ENCODE data around the gene IRX5. TPM values are rescaled to one million over a fixed set of nuclear protein-coding genes. Genes with fewer than 3 reads are reported as not detected.

Gene IRX5
- polyA plus RNA-seq, 1 experiment = 2.2 TPM

- POLR2A ChIA-PET = no interaction called here
- TF ChIP-seq CTCF (IDR thresholded peaks at IDR 0.05; ENCODE audit: insufficient read depth, low read depth, low read length) = no peak
- CTCF ChIA-PET = no interaction called here
- Histone ChIP-seq H3K4me3 (ENCODE audit: low read depth, low read length) (no peak overlapping the region), H3K27me3 (ENCODE audit: control insufficient read depth, insufficient read depth, low read length) (no peaks in the 10 kb centered on the region), H3K36me3 (ENCODE audit: control insufficient read depth, insufficient read depth, low read length) (peaks cover 3% of the 10 kb centered on the region; the same call in 1 of the 2 replicates)
- DNase-seq (ENCODE audit: low read depth) = no peak
Observed at GRCh38 chr16:54939029-54939346, 8.3 kb downstream of the IRX5 start.

- no peak for DNase-seq (ENCODE audit: low read depth)
- Histone ChIP-seq H3K36me3 (ENCODE audit: control insufficient read depth, insufficient read depth, low read length) (no peaks in the 10 kb centered on the region), H3K27me3 (ENCODE audit: control insufficient read depth, insufficient read depth, low read length) (no peaks in the 10 kb centered on the region), H3K4me3 (ENCODE audit: low read depth, low read length) (no peak overlapping the region)
- no peak for TF ChIP-seq CTCF (IDR thresholded peaks at IDR 0.05; ENCODE audit: insufficient read depth, low read depth, low read length)
- POLR2A ChIA-PET = no interaction called here
- CTCF ChIA-PET = interaction anchor here (1.1 kb wide), 1 partner anchor 18 kb away, joined by 4 read pairs; no protein-coding TSS in a partner anchor
Observed at GRCh38 chr16:54939510-54940278, 9.0 kb downstream of the IRX5 start.

GRCh38 chr16:54940279-54940604, 9.6 kb downstream of the IRX5 start:
- POLR2A ChIA-PET = no interaction called here
- CTCF ChIA-PET = interaction anchor here (1.1 kb wide), 1 partner anchor 18 kb away, joined by 4 read pairs; no protein-coding TSS in a partner anchor
- no peak for TF ChIP-seq CTCF (IDR thresholded peaks at IDR 0.05; ENCODE audit: insufficient read depth, low read depth, low read length)
- Histone ChIP-seq H3K27me3 (ENCODE audit: control insufficient read depth, insufficient read depth, low read length) (no peaks in the 10 kb centered on the region), H3K36me3 (ENCODE audit: control insufficient read depth, insufficient read depth, low read length) (no peaks in the 10 kb centered on the region), H3K4me3 (ENCODE audit: low read depth, low read length) (no peak overlapping the region)
- DNase-seq (ENCODE audit: low read depth) = no peak

GRCh38 chr16:54942353-54942943, 11.8 kb downstream of the IRX5 start:
- Histone ChIP-seq H3K4me3 (ENCODE audit: low read depth, low read length) (no peak overlapping the region), H3K27me3 (ENCODE audit: control insufficient read depth, insufficient read depth, low read length) (no peaks in the 10 kb centered on the region), H3K36me3 (ENCODE audit: control insufficient read depth, insufficient read depth, low read length) (no peaks in the 10 kb centered on the region)
- ChIA-PET CTCF (interaction anchor here (0.8 kb wide), 1 partner anchor 650 kb away, joined by 3 read pairs; no protein-coding TSS in a partner anchor), POLR2A (no interaction called here)
- DNase-seq (ENCODE audit: low read depth) = no peak
- no peak for TF ChIP-seq CTCF (IDR thresholded peaks at IDR 0.05; ENCODE audit: insufficient read depth, low read depth, low read length)

DNA sequence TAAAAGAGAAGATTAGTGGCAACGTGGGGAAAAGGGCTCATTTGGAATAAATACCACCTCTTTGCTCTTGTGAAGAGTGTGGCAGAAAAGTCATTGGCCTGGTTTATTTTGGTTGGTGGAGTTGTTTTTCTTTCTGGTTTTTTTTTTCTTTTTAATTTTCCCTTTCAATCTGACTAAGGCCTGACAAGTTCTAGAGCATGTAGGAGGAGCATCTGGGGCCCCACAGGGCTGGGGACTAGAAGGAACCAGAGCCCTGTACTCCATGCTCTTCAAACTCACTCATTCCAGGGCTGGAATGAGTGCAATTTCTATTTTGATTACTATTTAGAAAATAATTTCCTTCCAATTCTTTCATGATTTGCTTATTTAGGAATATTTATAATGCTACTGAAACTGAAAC, 13.3 kb downstream of the IRX5 start:
- H3K36me3 ChIP-seq (ENCODE audit: control insufficient read depth, insufficient read depth, low read length) = no peaks in the 10 kb centered on the region
- H3K27me3 ChIP-seq (ENCODE audit: control insufficient read depth, insufficient read depth, low read length) = no peaks in the 10 kb centered on the region
- ChIA-PET POLR2A (no interaction called here), CTCF (no interaction called here)
- H3K4me3 ChIP-seq (ENCODE audit: low read depth, low read length) = no peak overlapping the region
- DNase-seq (ENCODE audit: low read depth) = no peak
- no peak for TF ChIP-seq CTCF (IDR thresholded peaks at IDR 0.05; ENCODE audit: insufficient read depth, low read depth, low read length)
